GM21528 (cell line): Measurements from ENCODE around the gene LMTK2.

Source experiments
- ATAC-seq: cut with Tn5 transposase; IDR thresholded peaks from one replicate; pipeline ENCODE4 v1.9.1; 2021; ENCODE audit warnings: mild to moderate bottlenecking, moderate library complexity; ENCODE audit not compliant: unreplicated experiment, low FRiP score

Gene LMTK2

GRCh38 chr7:98252425-98253054 is 145.9 kb downstream of the LMTK2 start:
- no peak for ATAC-seq

GRCh38 chr7:98254516-98254915 is 147.9 kb downstream of the LMTK2 start:
- no peak for ATAC-seq

GRCh38 chr7:98254951-98255610 is 148.4 kb downstream of the LMTK2 start:
- no peak for ATAC-seq

DNA sequence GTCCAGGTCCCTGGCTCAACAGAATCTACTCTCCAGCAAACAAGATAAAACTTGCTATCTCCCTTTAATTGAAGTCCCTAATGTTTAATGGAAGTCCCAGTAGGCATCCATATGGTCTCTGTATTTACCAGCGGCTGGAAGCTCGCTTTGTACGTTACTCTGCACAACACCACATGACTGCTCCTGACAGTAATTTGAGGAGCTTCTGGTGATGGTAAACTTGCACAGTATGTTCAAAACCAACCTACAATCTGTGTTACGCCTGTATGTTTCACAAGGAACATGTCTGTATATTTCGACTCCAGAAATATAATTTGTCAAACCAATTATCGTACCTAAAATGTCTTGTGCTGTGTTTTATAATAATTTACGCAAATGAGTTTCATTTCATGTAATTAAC is 149.8 kb downstream of the LMTK2 start:
- no peak for ATAC-seq

DNA sequence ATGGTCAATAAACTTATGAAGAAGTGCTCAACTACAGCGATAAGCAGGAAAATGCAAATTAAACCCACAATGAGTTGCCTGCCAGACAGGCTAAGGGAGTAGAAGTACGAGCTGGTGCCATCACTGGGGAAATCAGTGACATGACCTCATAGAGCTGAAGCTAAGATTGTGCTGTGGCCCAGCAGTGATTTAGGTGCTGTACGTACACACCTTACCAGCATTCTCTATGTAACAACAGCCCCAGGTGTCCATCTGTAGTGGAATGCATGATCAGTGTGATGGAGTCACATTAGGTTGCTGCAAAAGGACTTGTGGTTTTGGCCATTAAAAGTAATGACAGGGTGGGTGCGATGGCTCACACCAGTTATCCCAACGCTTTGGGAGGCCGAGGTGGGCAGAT is 151.0 kb downstream of the LMTK2 start:
- no peak for ATAC-seq
